Esophagus squamous epithelium (tissue), 4 donors: ENCODE measurements around the gene OBSL1.

Experiments
- CTCF ChIP-seq, 6 experiments: fragments of 450-650 bp in 4 of 6; fragments of 200-600 bp in 2 of 6; sonication (generic) in 2 of 6; IDR thresholded peaks; one replicate each; pipeline ENCODE4 v1.5.1; 2016 to 2019; ENCODE audit warnings: antibody characterized with exemption in 6 of 6, mild to moderate bottlenecking in 4 of 6, moderate library complexity in 4 of 6
- POLR2A ChIP-seq, 4 donors: fragments of 450-650 bp; IDR thresholded peaks; one replicate each; pipeline ENCODE4 v1.6.1; 2017; ENCODE audit warnings: antibody characterized with exemption in 4 of 4, mild to moderate bottlenecking in 4 of 4, moderate library complexity in 3 of 4

GRCh38 chr2:219526320-219527075 is 44.8 kb downstream of the OBSL1 start:
- TF ChIP-seq POLR2A (IDR thresholded peaks at IDR 0.05) (no peak), CTCF (IDR thresholded peaks at IDR 0.05) (no peak)
